IMR-90 (cell line): ENCODE measurements around the gene SYNM. TPM values are rescaled to one million over a fixed set of nuclear protein-coding genes. Genes with fewer than 3 reads are reported as not detected.

Experiments used
- ATAC-seq: fragments of 200-7000 bp; cut with Tn5 transposase; 2 replicates; pipeline ENCODE4 v1.9.1; 2020; ENCODE audit warnings: low read depth, mild to moderate bottlenecking, moderate library complexity
- BruUV-seq: library from RNA; stranded (reverse); fragments of 400-500 nt; replicated peaks from 2 replicates; lab custom pipeline; 2021; lab: Mats Ljungman, UMichigan
- CTCF ChIA-PET: fragments of 300-600 bp; formaldehyde crosslinking; extraction: SDS; loops from one replicate; lab custom pipeline; 2021; ENCODE audit warnings: antibody characterized with exemption; lab: Yijun Ruan, JAX
- POLR2A ChIA-PET: fragments of 300-600 bp; sonication (Branson Sonifier 250); formaldehyde crosslinking; loops from one replicate; lab custom pipeline; 2022; ENCODE audit warnings: antibody characterized with exemption; ENCODE audit not compliant: unreplicated experiment; lab: Charles Lee
- DNase-seq: peaks from one replicate; pipeline ENCODE4 v3.0.0; 2013
- H2AFZ ChIP-seq: replicated peaks from 2 replicates; pipeline ENCODE3; 2013; ENCODE audit warnings: low read length, mild to moderate bottlenecking; ENCODE audit not compliant: poor library complexity
- H2AK5ac ChIP-seq: 2 replicates; pipeline ENCODE4 v1.6.1; 2013; ENCODE audit warnings: low read depth, low read length, inconsistent platforms
- H2AK9ac ChIP-seq: replicated peaks from 2 replicates; pipeline ENCODE3; 2013; ENCODE audit warnings: mild to moderate bottlenecking, low read depth, low read length, moderate library complexity; ENCODE audit not compliant: poor library complexity
- H2BK120ac ChIP-seq: 2 replicates; pipeline ENCODE4 v1.6.1; 2013; ENCODE audit warnings: low read depth, low read length, inconsistent platforms
- H2BK15ac ChIP-seq: 3 replicates; pipeline ENCODE4 v1.6.1; 2013; ENCODE audit warnings: low read depth, low read length, inconsistent platforms
- H2BK20ac ChIP-seq: 2 replicates; pipeline ENCODE4 v1.6.1; 2013; ENCODE audit warnings: low read depth, mild to moderate bottlenecking, inconsistent platforms, low read length, moderate library complexity
- H2BK5ac ChIP-seq: 2 replicates; pipeline ENCODE4 v1.6.1; 2013; ENCODE audit warnings: mild to moderate bottlenecking, low read depth, low read length, inconsistent platforms; ENCODE audit not compliant: poor library complexity, severe bottlenecking
- H3K14ac ChIP-seq: replicated peaks from 2 replicates; pipeline ENCODE4 v1.6.1; 2013; ENCODE audit warnings: low read depth, low read length, inconsistent platforms
- H3K18ac ChIP-seq: 2 replicates; pipeline ENCODE4 v1.6.1; 2013; ENCODE audit warnings: low read depth, low read length, control low read depth
- H3K23ac ChIP-seq: 2 replicates; pipeline ENCODE4 v1.6.1; 2013; ENCODE audit warnings: low read depth, low read length, inconsistent platforms
- H3K27ac ChIP-seq: 2 replicates; pipeline ENCODE4 v1.5.1; 2013; ENCODE audit warnings: mild to moderate bottlenecking, control low read depth, low read length; ENCODE audit not compliant: insufficient read depth
- H3K27me3 ChIP-seq: 2 replicates; pipeline ENCODE4 v1.6.1; 2013; ENCODE audit warnings: low read length; ENCODE audit not compliant: control insufficient read depth, insufficient read depth
- H3K36me3 ChIP-seq: 2 replicates; pipeline ENCODE4 v1.6.1; 2013; ENCODE audit warnings: low read length, mixed read lengths; ENCODE audit not compliant: control insufficient read depth, insufficient read depth
- H3K4ac ChIP-seq: 2 replicates; pipeline ENCODE4 v1.6.1; 2013; ENCODE audit warnings: low read depth, low read length, inconsistent platforms
- H3K4me1 ChIP-seq: 2 replicates; pipeline ENCODE4 v1.6.1; 2013; ENCODE audit warnings: low read length, mixed read lengths; ENCODE audit not compliant: control insufficient read depth, insufficient read depth
- H3K4me2 ChIP-seq: 2 replicates; pipeline ENCODE4 v1.6.1; 2013; ENCODE audit warnings: low read depth, mild to moderate bottlenecking, control low read depth, low read length, moderate library complexity
- H3K4me3 ChIP-seq: 2 replicates; pipeline ENCODE4 v1.5.1; 2013; ENCODE audit warnings: low read depth, mild to moderate bottlenecking, control low read depth, low read length, moderate library complexity; ENCODE audit not compliant: insufficient read depth
- H3K56ac ChIP-seq: 2 replicates; pipeline ENCODE4 v1.6.1; 2013; ENCODE audit warnings: low read length, inconsistent platforms; ENCODE audit not compliant: insufficient read depth; ENCODE audit errors: extremely low read depth
- H3K79me1 ChIP-seq, 2 experiments: 2 replicates each; pipeline ENCODE4 v1.6.1; 2013; ENCODE audit warnings: low read length in 2 of 2, inconsistent platforms in 1 of 2, low read depth in 1 of 2
- H3K9ac ChIP-seq: 2 replicates; pipeline ENCODE4 v1.6.1; 2013; ENCODE audit warnings: low read depth, low read length, control low read depth
- H3K9me1 ChIP-seq: 2 replicates; pipeline ENCODE4 v1.6.1; 2013; ENCODE audit warnings: low read length, inconsistent platforms; ENCODE audit not compliant: insufficient read depth
- H3K9me3 ChIP-seq: 2 replicates; pipeline ENCODE4 v1.6.1; 2013; ENCODE audit warnings: low read length; ENCODE audit not compliant: control insufficient read depth, insufficient read depth
- H4K20me1 ChIP-seq: 2 replicates; pipeline ENCODE4 v1.6.1; 2013; ENCODE audit warnings: low read length, inconsistent platforms; ENCODE audit not compliant: insufficient read depth
- H4K5ac ChIP-seq: 2 replicates; pipeline ENCODE4 v1.6.1; 2013; ENCODE audit warnings: mild to moderate bottlenecking, low read depth, low read length, control low read depth
- H4K8ac ChIP-seq, 2 experiments: 2 replicates each; pipeline ENCODE4 v1.6.1; 2013; ENCODE audit warnings: low read depth in 2 of 2, low read length in 2 of 2, control low read depth in 1 of 2, inconsistent platforms in 1 of 2
- H4K91ac ChIP-seq: 2 replicates; pipeline ENCODE4 v1.6.1; 2013; ENCODE audit warnings: low read depth, low read length, inconsistent platforms; ENCODE audit not compliant: insufficient read depth
- CEBPB ChIP-seq: IDR thresholded peaks from 2 replicates; pipeline ENCODE4 v1.6.1; 2012; ENCODE audit warnings: low read depth, low read length, improper control_type of control experiment
- CHD1 ChIP-seq: IDR thresholded peaks from 2 replicates; pipeline ENCODE4 v1.6.1; 2012; ENCODE audit warnings: low read depth, low read length, improper control_type of control experiment
- FOS ChIP-seq: fragments of 150-350 bp; IDR thresholded peaks from 2 replicates; pipeline ENCODE4 v1.6.1; 2016; ENCODE audit warnings: low read depth, low read length
- SMC3 ChIP-seq: fragments of 150-350 bp; IDR thresholded peaks from 2 replicates; pipeline ENCODE4 v1.6.1; 2016; ENCODE audit warnings: low read depth, mild to moderate bottlenecking, antibody characterized with exemption, low read length, moderate library complexity
- WGBS, 2 experiments: methylation state at CpG; one replicate each; pipeline versions ENCODE4 v1.1.5 to v1.1.7; 2013; ENCODE audit warnings: missing lambda C conversion rate in 2 of 2; ENCODE audit not compliant: insufficient read length in 1 of 2; ENCODE audit errors: extremely low coverage in 2 of 2; 5-methylcytosine and 5-hydroxymethylcytosine counted together
- dilution Hi-C: fragments of 300-500 bp; cut with HindIII; formaldehyde crosslinking; loops from one replicate; pipeline ENCODE4 v1.14.3; 2018; ENCODE audit warnings: low sequenced_read_pairs; ENCODE audit not compliant: unreplicated experiment
- in situ Hi-C: fragments of 300-500 bp; cut with MboI; formaldehyde crosslinking; loops from 3 replicates; pipeline ENCODE4 v1.14.3; 2019; ENCODE audit warnings: low sequenced_read_pairs, inconsistent platforms, mixed read lengths
- intact Hi-C: fragments of 100-400 bp; cut with micrococcal nuclease; formaldehyde crosslinking; loops from 2 replicates; pipeline ENCODE4 v1.10.0; 2022
- polyA plus RNA-seq, 3 experiments: library from polyadenylated mRNA; depleted of rRNA; stranded (reverse); fragments of >200 nt; gene quantifications; 2 replicates each; pipeline ENCODE4 v1.2.3, GENCODE V29; 2012; ENCODE audit warnings: low replicate concordance in 1 of 3
- total RNA-seq: library from RNA; depleted of rRNA; stranded (reverse); fragments of >200 nt; gene quantifications from 2 replicates; pipeline ENCODE4 v1.2.3, GENCODE V29; 2012
- TF ChIP-seq, protein P1 (sequence below): conservative IDR thresholded peaks from 2 replicates; pipeline ENCODE4 v1.5.1; 2012; ENCODE audit warnings: mild to moderate bottlenecking, low read depth, low read length, improper control_type of control experiment

SYNM gene
- total and polyA plus RNA-seq, 2 of the 4 experiments (the other 2 are of a cell fraction) = 2.1 to 3.4 TPM

DNA sequence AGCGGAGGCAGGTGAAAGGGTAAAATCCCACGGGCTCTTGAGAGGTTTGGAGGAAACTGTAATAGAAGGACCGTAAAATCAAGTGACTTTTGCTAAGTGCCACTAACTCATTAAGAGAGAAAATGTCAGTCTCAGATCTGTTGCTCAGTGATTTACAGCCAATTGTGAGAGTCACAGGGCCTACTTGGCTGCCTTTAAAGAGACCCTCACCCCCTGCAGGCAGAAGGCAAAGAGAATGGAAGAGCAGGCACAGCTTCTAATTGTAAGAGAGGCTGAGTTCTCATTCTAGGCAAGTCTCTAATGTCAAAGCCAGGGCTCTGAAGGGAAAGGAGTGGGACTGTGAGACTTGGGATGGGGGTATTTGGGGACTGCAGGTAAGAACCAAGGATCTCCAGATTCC, 9.3 kb upstream of the SYNM start:
- Histone ChIP-seq H3K4ac (no peak overlapping the region), H2BK15ac (no peak overlapping the region), H3K9ac (no peak overlapping the region), H3K9me1 (peaks cover 6% of the 10 kb centered on the region; the same call in 1 of the 2 replicates), H2BK20ac (no peak overlapping the region), H4K20me1 (no peaks in the 10 kb centered on the region), H2AK9ac (no peak overlapping the region), H4K5ac (no peak overlapping the region), H3K9me3 (no peaks in the 10 kb centered on the region), H4K91ac (no peak overlapping the region), H3K4me2 (no peak overlapping the region), H3K14ac (no peak overlapping the region), H4K8ac (no peak overlapping the region), H3K27ac (no peak overlapping the region), H3K36me3 (no peaks in the 10 kb centered on the region), H2BK120ac (no peak overlapping the region), H3K4me1 (peaks cover 1% of the 10 kb centered on the region; the same call in 1 of the 2 replicates), H3K27me3 (peaks cover 12% of the 10 kb centered on the region), H2AK5ac (no peak overlapping the region), H3K23ac (no peak overlapping the region), H2AFZ (no peak overlapping the region), H3K18ac (no peak overlapping the region), H3K4me3 (no peak overlapping the region), H2BK5ac (no peak overlapping the region), H3K79me1 (no peaks in the 10 kb centered on the region), H3K56ac (no peak overlapping the region)
- POLR2A ChIA-PET = no interaction called here
- CTCF ChIA-PET = no interaction called here
- TF ChIP-seq SMC3 (no peak), FOS (no peak), CHD1 (no peak), CEBPB (no peak)
- TF ChIP-seq, protein P1, sequence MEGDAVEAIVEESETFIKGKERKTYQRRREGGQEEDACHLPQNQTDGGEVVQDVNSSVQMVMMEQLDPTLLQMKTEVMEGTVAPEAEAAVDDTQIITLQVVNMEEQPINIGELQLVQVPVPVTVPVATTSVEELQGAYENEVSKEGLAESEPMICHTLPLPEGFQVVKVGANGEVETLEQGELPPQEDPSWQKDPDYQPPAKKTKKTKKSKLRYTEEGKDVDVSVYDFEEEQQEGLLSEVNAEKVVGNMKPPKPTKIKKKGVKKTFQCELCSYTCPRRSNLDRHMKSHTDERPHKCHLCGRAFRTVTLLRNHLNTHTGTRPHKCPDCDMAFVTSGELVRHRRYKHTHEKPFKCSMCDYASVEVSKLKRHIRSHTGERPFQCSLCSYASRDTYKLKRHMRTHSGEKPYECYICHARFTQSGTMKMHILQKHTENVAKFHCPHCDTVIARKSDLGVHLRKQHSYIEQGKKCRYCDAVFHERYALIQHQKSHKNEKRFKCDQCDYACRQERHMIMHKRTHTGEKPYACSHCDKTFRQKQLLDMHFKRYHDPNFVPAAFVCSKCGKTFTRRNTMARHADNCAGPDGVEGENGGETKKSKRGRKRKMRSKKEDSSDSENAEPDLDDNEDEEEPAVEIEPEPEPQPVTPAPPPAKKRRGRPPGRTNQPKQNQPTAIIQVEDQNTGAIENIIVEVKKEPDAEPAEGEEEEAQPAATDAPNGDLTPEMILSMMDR = no peak
- in situ Hi-C loops (loop anchor here (5.0 kb wide), 1 partner anchor 117 kb away; no protein-coding TSS in a partner anchor), intact Hi-C loops (no loop called here), dilution Hi-C loops (no loop called here)
- 67% methylated on average over 3 of the region's 3 CpGs; no CpG with 5 or more reads in 1 of the 2 experiments for WGBS, 2 experiments
- ATAC-seq (no peak), DNase-seq (no peak)
- no TSS peak for BruUV-seq
